Endometrium (tissue), 2 donors: ENCODE measurements around the gene RET.

Experiments used
- FAIRE-seq: peaks from 2 replicates; lab custom pipeline; 2012; peaks lifted over from hg19 to GRCh38; lab: Jason Lieb, UNC
- donor health status: control.
- donor health status: control.

RET gene

DNA sequence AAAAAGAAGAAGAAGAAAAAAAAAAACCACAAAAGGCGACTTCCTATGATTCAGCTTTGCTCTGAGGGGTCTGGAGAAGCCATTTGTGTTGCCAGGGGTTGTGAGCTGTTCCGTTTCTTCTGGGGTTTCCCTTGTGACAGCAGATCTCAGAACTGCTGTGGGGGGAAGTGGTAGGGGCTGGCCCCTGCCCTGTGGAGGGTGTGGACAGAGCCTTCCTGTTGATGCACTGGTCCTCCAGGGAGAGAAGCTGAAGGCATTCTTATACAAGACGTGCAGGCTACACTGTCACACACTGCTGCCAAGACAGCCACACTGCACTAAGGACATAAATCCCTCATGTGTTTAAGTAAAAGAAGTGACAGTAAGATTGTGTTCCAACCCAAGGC is 44.1 kb downstream of the RET start:
- no peak for FAIRE-seq

GRCh38 chr10:43121444-43121843 is 44.6 kb downstream of the RET start:
- no peak for FAIRE-seq

- no peak for FAIRE-seq
These were observed 45.2 kb downstream of the RET start for GRCh38 chr10:43122096-43122495.

- FAIRE-seq, result no peak
These were observed 46.0 kb downstream of the RET start for GRCh38 chr10:43122826-43123225.

DNA sequence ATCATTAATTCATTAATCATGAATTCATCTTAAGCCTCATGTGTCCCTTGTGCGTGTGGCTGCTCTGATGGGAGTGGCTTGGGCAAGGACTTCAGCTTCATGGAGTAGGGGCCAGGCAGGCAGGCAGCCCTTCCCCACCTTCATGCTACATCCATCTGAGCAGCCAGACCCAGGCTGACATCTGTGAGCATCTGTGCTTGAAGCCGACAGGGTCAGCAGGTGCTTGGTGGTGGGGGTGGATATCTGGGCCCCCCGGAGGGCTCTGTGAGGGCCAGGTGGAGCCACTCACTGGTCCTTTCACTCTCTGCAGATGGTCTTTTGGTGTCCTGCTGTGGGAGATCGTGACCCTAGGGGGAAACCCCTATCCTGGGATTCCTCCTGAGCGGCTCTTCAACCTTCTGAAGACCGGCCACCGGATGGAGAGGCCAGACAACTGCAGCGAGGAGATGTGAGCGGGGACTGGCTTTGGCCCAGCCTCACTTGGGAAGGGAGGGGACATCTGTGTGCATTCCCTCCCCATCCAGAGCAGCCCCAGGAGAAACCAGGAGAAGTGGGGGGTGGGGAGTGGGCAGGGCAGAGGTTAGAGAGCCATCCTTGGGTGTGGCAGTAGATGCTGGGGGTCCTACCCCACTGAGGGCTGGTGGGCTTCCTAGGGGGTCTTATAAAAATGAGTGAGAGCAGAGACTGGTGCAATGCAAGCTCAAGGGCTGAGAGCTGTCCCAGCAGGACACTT is 46.7 kb downstream of the RET start:
- no peak for FAIRE-seq

DNA sequence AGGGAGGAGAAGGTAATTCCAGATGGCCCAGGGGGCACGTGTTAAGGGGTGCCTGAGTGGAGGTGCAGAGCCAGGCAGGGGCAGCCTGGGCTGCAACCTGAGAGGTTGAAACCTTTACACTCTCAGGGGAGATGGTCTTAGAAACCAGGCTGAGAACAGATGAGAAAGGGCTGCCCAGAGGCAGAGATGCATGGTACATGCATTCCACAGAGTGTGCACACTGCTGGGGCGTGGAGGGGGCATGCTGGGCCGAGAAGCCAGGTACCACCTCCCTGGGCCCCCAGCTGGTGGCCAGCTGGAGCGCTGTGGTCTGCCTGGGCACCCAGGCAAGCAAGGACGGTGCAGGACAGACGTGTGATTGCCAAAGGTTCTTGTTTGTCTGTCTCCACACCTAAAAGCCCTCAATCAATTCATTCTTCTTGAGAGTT is 47.2 kb downstream of the RET start:
- no peak for FAIRE-seq

DNA sequence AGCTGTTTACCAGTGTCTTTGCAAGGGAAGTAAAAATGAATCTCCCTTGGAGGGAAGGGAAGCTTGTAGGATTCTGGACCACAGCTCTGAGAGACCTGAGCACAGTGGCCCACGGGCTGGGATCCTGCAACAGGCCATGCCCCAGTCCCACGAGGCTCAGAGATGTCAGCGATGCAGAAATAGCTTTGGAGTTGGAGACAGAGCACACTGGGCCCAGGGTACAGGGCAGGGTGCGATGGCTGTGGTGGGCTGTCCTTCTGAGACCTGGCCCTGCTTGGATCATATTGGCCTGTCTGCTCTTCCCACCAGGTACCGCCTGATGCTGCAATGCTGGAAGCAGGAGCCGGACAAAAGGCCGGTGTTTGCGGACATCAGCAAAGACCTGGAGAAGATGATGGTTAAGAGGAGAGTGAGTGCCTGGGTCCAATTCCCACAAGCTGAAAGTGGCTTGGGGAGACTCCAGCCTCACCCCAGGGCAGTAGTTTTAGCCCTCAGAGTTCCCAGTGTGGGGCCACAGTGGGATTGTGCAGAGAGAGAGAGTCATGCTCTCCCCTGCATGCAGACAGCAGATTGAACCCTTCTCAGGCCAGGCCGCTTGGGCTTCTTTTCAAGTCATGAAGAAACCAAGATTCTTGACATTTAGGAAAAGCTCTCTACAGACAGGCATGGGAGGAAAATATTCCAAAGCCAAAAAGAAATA is 47.9 kb downstream of the RET start:
- FAIRE-seq, result no peak

- no peak for FAIRE-seq
These were observed 48.5 kb downstream of the RET start for GRCh38 chr10:43125274-43125845.

DNA sequence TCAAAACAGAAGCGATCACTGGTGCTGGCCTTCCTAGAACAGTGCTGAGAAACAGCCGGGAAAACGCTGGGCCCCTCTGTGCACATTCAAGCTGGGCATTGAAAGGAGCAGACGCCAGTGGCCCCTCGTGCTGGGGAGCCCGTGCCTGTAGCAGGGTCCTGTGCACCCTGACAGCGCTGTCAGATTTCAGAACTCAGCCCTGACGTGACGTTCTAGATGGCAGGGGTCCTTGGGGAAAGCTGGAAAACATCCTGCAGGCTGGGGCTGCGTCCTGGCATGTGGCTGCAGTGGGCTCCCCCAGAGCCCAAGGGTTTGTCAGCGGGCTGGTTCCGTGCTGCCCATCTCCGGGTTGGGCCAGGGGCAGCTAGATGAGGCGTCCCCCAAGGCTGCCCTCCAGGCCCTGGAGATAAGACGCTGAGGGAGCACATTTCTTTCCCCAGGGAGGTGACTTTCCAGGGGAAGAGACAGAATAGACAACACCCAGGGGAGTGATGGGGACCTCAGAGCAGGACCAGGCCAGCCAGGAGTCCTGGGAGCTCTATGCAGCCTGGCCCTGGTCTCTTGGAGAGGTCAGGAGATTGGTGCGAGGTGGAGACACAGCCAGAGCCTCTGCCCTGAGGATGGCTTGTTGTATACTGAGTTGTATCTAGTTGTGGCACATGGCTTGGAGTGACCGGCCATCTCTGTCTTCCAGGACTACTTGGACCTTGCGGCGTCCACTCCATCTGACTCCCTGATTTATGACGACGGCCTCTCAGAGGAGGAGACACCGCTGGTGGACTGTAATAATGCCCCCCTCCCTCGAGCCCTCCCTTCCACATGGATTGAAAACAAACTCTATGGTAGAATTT is 49.2 kb downstream of the RET start:
- no peak for FAIRE-seq

- FAIRE-seq, result no peak
These were observed 50.0 kb downstream of the RET start for GRCh38 chr10:43126759-43127424.

- no peak for FAIRE-seq
These were observed 50.6 kb downstream of the RET start for GRCh38 chr10:43127442-43127841.

- no peak for FAIRE-seq
These were observed 51.5 kb downstream of the RET start for GRCh38 chr10:43128331-43128730.

DNA sequence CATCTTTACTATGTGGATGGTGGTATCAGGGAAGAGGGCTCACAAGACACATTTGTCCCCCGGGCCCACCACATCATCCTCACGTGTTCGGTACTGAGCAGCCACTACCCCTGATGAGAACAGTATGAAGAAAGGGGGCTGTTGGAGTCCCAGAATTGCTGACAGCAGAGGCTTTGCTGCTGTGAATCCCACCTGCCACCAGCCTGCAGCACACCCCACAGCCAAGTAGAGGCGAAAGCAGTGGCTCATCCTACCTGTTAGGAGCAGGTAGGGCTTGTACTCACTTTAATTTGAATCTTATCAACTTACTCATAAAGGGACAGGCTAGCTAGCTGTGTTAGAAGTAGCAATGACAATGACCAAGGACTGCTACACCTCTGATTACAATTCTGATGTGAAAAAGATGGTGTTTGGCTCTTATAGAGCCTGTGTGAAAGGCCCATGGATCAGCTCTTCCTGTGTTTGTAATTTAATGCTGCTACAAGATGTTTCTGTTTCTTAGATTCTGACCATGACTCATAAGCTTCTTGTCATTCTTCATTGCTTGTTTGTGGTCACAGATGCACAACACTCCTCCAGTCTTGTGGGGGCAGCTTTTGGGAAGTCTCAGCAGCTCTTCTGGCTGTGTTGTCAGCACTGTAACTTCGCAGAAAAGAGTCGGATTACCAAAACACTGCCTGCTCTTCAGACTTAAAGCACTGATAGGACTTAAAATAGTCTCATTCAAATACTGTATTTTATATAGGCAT is 52.3 kb downstream of the RET start:
- peak; percentile 74 for FAIRE-seq

- no peak for FAIRE-seq
These were observed 53.9 kb downstream of the RET start for GRCh38 chr10:43130770-43131171.

DNA sequence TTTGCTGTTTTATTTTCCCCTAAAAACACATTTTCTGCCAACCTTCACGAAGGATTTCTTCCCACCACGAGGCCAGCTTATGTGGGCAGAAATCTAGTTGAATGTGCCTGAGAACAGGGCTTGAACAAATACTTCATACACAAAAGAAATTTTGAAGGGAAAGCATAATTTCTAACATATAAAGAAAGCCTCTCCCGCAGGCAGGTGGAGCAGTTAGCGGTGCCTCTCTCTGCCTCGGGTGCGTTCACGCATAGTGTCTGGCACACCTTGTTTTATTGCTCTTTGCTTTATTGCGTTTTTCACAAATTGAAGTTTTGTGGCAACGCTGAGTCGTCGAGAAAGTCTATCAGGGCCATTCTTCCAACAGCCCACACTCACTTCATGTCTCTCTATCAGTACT is 54.4 kb downstream of the RET start:
- no peak for FAIRE-seq

DNA sequence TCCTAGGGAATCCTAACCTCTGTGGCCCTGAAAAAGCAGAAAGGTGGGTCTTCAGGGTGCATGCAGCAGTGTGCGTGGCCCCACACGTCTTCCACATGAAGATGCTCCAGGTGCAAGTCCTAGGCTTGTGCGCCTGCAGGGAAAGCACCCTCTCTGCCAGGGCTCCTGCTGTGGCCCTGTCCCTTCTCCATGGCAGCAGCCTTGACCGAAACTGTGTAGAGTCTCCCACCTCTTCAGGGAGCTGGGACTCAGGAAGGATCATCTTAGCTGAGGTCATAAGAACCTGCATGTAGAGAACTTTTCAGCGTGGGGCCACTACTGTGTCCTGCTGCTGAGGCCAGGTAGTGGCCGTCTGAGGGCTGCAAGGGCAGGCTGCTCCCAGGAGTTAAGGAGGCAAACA is 55.0 kb downstream of the RET start:
- no peak for FAIRE-seq

DNA sequence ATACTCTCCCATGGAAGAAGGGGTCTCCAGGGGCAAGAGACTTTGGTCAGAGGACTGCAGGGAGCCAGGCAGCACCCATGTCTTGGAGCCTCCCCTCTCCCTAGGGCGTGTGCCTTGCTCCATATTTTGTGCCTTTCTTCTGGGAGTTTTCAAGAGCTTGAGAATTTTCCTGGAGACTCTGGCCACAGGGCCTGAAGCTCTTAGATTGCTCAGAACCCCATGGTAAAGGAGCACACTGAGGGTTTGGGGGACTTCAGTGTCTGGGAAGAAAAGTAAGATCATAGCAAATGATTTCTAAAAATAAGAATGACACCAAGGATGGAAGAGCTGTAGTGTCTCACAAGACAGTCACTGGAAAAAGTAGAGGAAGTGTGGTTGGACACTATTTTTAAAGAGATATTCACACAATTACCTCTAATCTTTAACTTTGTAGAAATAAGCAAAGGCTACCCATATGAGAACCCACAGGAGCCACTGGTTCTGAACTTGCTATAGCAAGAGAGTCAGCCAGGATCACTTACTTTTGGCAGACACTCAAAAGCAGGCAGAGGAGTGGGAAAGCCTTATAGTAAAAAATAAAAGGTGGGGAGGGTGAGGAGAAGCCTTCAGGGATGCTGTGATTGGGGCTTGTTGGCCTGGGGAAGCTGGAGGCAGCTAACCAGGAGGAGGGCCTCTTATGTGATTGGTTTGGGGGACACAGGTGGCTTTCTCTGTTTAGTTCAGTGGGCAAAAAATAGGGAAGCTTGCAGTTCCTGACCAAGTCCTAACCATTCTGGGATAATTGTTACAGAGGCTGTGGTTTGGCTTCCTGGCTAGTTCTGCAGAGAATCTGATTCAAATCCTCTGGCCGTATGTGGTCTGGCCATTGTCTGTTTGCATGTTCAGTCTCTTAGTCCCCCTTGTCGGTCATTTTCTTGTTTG is 56.3 kb downstream of the RET start:
- FAIRE-seq, result no peak

GRCh38 chr10:43134126-43134905 is 57.4 kb downstream of the RET start:
- no peak for FAIRE-seq

DNA sequence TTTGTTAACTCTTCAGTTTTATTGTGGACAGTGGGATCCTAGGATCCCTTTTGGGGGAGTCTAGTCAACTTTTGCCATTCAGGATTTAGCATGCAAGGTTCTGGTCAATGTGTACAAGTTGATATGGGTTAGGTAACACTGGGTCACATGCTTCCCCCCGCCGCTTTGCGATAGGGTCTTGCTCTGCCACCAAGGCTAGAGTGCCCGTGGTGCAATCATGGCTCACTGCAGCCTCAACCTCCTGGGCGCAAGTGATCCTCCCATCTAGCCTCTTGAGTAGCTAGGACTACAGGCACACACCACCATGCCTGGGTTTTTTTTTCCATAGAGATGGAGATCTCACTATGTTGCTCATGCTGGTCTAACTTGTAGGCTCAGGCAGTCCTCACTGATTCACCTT is 58.2 kb downstream of the RET start:
- no peak for FAIRE-seq
